Naive thymus-derived CD8-positive, alpha-beta T cell (primary cell): ENCODE data around the gene RPL22. TPM values are rescaled to one million over a fixed set of nuclear protein-coding genes. Genes with fewer than 3 reads are reported as not detected.

ENCODE experiments used
- ATAC-seq, 2 donors: fragments of 150-1000 bp; cut with Tn5 transposase in 1 of 2; sonication (Bioruptor Pico), chemical (Tn5 transposase) in 1 of 2; 1 replicate in 1 of 2; 2 replicates in 1 of 2; pipeline ENCODE4 v1.10.0; 2021; ENCODE audit warnings: mild to moderate bottlenecking in 2 of 2, moderate library complexity in 2 of 2
- POLR2A ChIA-PET: fragments of 350-600 bp; sonication (Branson Sonifier 250); formaldehyde crosslinking; loops from one replicate; lab custom pipeline; 2021; ENCODE audit warnings: antibody characterized with exemption; lab: Charles Lee
- DNase-seq, 10 donors: peaks; one replicate each; pipeline versions ENCODE4 v3.0.0 to v3.0.0-alpha.2; 2020 to 2022
- H3K27ac Mint-ChIP-seq, 10 donors: one replicate each; pipeline ENCODE4 v1.8.0; 2020 to 2022; ENCODE audit warnings: mild to moderate bottlenecking in 10 of 10, mixed read lengths in 10 of 10, moderate library complexity in 4 of 10, inconsistent platforms in 1 of 10
- H3K27me3 Mint-ChIP-seq, 5 donors: one replicate each; pipeline ENCODE4 v1.8.0; 2021 to 2022; ENCODE audit warnings: mixed read lengths in 5 of 5
- H3K36me3 Mint-ChIP-seq, 3 donors: one replicate each; pipeline ENCODE4 v1.8.0; 2020 to 2022; ENCODE audit warnings: mixed read lengths in 3 of 3, mild to moderate bottlenecking in 2 of 3, inconsistent platforms in 1 of 3
- H3K4me1 Mint-ChIP-seq, 4 donors: one replicate each; pipeline ENCODE4 v1.8.0; 2021 to 2022; ENCODE audit warnings: mixed read lengths in 4 of 4
- H3K4me3 Mint-ChIP-seq, 10 donors: one replicate each; pipeline ENCODE4 v1.8.0; 2020 to 2022; ENCODE audit warnings: mild to moderate bottlenecking in 10 of 10, mixed read lengths in 10 of 10, moderate library complexity in 6 of 10, inconsistent platforms in 1 of 10
- H3K9me3 Mint-ChIP-seq, 9 donors: one replicate each; pipeline ENCODE4 v1.8.0; 2020 to 2022; ENCODE audit warnings: mixed read lengths in 9 of 9, mild to moderate bottlenecking in 3 of 9, inconsistent platforms in 1 of 9, moderate library complexity in 1 of 9
- polyA plus RNA-seq, 3 donors: library from polyadenylated mRNA; unstranded; fragments of 300-500 nt; fragmentation: Illumina TruSeq; gene quantifications; one replicate each; pipeline ENCODE4 v1.2.3, GENCODE V29; 2021
- total RNA-seq, 8 experiments: library from RNA in 2 of 8; stranded (reverse) in 2 of 8; gene quantifications; one replicate each; pipeline ENCODE4 v1.2.3 and lab custom pipeline; 2021 to 2026

RPL22 gene
- total and polyA plus RNA-seq, 5 experiments from 2014 or later = 291 to 597 (median 370) TPM

DNA sequence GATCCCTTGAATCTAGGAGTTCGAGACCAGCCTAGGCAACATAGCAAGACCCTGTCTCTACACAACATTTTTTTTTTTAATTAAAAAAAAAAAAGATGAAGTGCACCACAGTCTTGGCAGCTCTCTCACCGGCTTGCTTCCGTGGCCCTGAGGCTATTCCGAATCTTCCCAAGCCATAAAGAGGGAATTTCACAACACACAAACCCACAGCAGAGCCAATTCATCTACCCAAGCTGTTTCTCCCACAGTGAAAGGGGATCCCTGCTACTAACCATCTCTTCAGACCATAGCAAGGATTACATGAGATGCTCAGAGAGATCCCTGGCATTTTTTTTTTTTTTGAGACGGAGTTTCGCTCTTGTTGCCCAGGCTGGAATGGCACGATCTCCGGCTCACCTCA, 10.9 kb downstream of the RPL22 start:
- no peaks in the 10 kb centered on the region for H3K9me3 Mint-ChIP-seq

DNA sequence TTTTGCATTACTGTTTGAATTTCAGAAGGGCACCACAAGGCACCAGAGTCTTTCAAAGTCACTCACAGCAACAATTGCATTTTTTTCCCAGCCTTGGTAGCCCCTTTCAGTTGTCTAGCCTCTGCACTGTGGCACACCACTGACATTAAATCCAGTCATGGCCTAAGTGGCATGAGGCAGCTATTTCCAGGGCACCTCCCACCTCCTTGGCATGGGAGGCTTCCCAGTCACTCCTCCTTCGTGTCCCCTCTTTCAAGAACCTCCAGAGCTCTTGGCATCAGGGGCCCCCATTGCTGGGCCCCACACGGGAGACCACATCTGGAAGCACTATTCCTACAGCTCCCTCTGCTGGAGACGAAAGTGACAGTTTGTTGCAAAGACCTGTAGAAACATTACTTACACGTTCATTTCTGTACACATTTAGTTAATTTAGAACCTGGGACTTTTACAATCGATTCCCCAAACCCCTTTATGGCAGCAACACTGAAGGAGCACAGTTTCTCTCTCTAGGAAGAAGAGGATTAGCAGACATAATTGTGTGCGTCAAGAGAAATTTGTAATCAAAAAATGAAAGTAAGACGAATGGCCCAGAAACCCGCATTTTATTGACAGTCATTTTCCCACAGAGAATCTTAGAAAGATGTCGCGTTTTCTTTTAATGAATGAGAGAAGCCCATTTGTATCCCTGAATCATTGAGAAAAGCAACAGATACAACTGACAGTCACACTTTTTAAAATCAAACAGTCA, 13.6 kb downstream of the RPL22 start:
- H3K36me3 Mint-ChIP-seq = peaks cover 0 to 60% (median 10%) of the 10 kb centered on the region in 3 donors
- peak overlapping the region in 3 of 10 donors; percentile 22 to 74 (median 31) for H3K27ac Mint-ChIP-seq
- no peaks in the 10 kb centered on the region for H3K9me3 Mint-ChIP-seq
- POLR2A ChIA-PET = no interaction called here
- H3K4me1 Mint-ChIP-seq = peaks cover 21 to 46% (median 23%) of the 10 kb centered on the region in 4 donors
- DNase-seq (no peak), ATAC-seq (peak; percentile 14 to 39)
- H3K27me3 Mint-ChIP-seq = peaks cover 1 to 12% (median 7%) of the 10 kb centered on the region in 5 donors
- no peak overlapping the region for H3K4me3 Mint-ChIP-seq

More for the DNA sequence above, 10.9 kb downstream of the RPL22 start:
- Mint-ChIP-seq H3K4me1 (peaks cover 15 to 43% (median 17%) of the 10 kb centered on the region in 4 donors), H3K4me3 (no peak overlapping the region), H3K27me3 (no peaks in the 10 kb centered on the region), H3K36me3 (peaks cover 0 to 85% (median 13%) of the 10 kb centered on the region in 3 donors), H3K27ac (peak overlapping the region in 1 of 10 donors; percentile 59)
- DNase-seq = no peak
- no peak for ATAC-seq
- POLR2A ChIA-PET = no interaction called here

DNA sequence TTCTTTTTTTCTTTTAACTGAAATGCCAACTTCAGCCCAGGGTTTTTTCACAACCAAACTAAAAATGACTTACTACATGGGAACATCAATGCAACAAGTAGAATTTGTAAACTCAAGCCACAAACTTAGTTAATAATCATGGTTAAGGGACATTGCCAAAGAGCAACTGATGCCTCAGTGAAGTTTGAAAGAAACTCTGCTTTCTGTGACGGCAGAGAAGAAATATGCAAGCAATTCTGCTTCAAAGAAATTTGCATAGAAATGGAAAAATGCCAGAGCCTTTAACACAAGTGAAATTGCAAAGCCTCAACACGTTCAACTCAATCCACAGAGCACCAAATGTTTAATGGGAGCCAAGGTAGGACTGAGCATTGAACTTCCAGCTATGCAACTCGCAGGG, 14.2 kb downstream of the RPL22 start:
- DNase-seq = no peak
- H3K27me3 Mint-ChIP-seq = peaks cover 1 to 15% (median 7%) of the 10 kb centered on the region in 5 donors
- H3K9me3 Mint-ChIP-seq = no peaks in the 10 kb centered on the region
- H3K4me1 Mint-ChIP-seq = peaks cover 23 to 45% (median 26%) of the 10 kb centered on the region in 4 donors
- H3K27ac Mint-ChIP-seq = no peak overlapping the region
- ATAC-seq = no peak
- POLR2A ChIA-PET = no interaction called here
- H3K4me3 Mint-ChIP-seq = no peak overlapping the region
- peaks cover 0 to 56% (median 10%) of the 10 kb centered on the region in 3 donors for H3K36me3 Mint-ChIP-seq

DNA sequence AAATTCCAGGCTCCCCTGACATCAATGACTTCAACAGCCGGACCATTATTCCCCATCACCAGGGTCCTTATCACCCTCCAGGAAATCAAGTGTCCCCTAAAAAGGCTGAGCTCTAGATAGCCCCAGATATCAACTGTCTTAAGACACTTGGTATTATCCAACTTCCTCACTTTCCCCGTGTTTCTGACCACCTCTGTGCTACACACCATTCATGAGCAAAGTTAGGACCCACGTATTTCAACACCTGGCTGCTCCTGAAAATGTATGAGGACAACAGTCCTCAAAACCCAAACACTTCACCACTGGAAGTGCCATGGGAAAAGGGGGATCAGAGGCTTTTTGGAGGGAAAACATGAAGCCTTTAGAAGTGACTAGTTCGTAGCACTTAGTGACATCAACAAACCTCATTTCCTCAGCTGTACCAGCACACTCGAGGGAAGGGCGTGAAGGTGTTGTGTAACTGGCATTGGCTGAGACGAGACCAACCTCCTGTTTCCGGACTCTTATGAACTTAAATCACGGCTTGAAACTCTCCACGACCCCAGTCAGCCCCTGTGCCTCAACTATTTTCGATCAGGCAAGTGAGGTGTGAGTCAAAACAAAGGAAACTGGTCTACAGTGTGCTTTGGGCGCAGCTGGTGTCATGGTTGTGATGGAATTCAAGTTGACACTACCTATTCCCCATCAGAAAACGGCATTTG, 15.2 kb downstream of the RPL22 start:
- H3K36me3 Mint-ChIP-seq = peaks cover 0 to 47% (median 9%) of the 10 kb centered on the region in 3 donors
- ATAC-seq (no peak), DNase-seq (no peak)
- peaks cover 1 to 15% (median 7%) of the 10 kb centered on the region in 5 donors for H3K27me3 Mint-ChIP-seq
- H3K4me1 Mint-ChIP-seq = peaks cover 19 to 42% (median 24%) of the 10 kb centered on the region in 4 donors
- no peak overlapping the region for H3K4me3 Mint-ChIP-seq
- no peaks in the 10 kb centered on the region for H3K9me3 Mint-ChIP-seq
- POLR2A ChIA-PET = no interaction called here
- H3K27ac Mint-ChIP-seq = peak overlapping the region in 3 of 10 donors; percentile 20 to 63 (median 40)

DNA sequence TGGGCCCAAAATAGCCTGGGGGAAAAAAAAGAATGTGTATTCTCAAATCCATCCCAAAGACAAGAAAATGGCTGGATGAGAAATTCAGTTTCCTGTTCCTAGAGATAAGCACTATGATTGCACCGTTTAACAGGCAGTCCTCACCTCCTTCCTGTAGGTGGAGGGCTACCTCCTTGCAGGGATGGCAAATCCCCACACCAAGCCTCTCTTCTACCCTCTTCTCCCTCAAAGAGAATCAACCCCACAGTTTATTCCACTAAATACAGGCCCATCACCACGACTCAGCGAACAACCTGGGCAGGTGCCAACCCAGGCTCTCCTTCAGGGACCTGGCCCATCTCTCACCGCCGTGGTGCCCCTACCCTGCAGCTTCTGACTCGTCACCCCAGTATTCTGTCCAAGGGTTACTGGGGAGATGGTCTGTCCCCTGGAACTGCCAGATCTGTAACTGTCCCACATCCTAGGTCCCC, 15.8 kb downstream of the RPL22 start:
- Mint-ChIP-seq H3K4me3 (peak overlapping the region in 1 of 10 donors; percentile 41), H3K27me3 (peaks cover 3 to 15% (median 12%) of the 10 kb centered on the region in 5 donors), H3K36me3 (peaks cover 0 to 41% (median 5%) of the 10 kb centered on the region in 3 donors), H3K27ac (peak overlapping the region in 4 of 10 donors; percentile 20 to 79 (median 54)), H3K9me3 (no peaks in the 10 kb centered on the region), H3K4me1 (peaks cover 20 to 41% (median 24%) of the 10 kb centered on the region in 4 donors)
- POLR2A ChIA-PET = interaction anchor here (1.1 kb wide), 1 partner anchor 16 kb away, joined by 4 read pairs; the partner anchor contains the start of gene RPL22
- ATAC-seq = no peak
- no peak for DNase-seq

DNA sequence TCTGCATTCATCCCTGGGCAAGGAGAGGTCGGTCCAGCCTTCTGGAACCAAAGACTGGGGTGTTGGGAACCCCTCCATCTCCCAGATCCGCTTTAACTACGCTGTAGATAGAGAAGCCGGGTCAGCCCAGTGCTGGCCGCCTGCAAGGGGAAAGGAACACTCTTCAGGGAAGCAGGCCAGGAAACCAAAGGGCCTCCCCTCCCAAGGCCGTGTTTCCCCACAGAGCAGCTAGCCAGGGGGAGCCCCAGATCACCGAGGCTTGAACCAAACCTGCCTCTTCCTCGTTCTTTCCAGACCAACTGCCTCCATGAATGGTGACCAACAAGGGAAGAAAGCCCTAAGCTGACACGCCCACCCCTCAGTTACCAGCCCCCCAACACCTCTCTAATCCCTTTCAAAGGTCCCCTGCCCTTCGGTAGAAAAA, 18.0 kb downstream of the RPL22 start:
- Mint-ChIP-seq H3K4me3 (peak overlapping the region; percentile 22 to 83 (median 74)), H3K36me3 (peaks cover 3 to 22% (median 5%) of the 10 kb centered on the region in 3 donors), H3K27ac (peak overlapping the region in 2 of 10 donors; percentile 38 to 47), H3K27me3 (peaks cover 11 to 26% (median 15%) of the 10 kb centered on the region in 5 donors), H3K4me1 (peaks cover 18 to 36% (median 32%) of the 10 kb centered on the region in 4 donors), H3K9me3 (peaks cover 0 to 2% (median 0%) of the 10 kb centered on the region in 9 donors)
- ATAC-seq (no peak), DNase-seq (no peak)
- POLR2A ChIA-PET = no interaction called here

DNA sequence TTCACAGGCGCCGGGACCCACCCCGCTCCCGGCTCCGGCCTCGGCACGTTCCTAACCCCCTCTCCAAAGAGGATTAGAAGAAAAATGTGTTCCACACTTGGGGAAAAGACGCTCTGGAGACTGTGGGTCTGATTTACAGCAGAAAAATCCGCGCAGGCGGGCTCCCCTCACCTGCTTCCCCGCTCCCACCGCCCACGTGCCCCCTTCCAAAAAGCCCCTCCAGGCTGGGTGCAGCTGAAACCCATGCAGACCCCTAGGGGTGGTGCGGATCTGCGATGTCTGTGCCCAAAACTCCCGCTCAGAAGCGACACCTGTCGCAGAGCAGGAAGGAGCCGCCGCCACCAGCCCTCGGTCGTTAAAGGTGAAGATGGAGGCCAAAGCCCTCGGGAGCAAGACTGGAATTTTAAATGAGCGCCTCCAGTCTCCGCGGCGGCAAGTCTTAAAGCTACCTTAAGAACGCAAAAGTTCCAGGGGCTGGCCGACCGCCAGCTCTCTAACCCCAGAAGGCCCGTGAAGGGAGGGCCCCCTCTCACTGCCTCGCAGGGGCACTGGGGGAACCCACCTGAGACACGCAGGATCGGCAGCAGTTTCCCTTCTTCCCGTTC, 18.6 kb downstream of the RPL22 start:
- peak in 1 of 10 donors; percentile 21 for DNase-seq
- ATAC-seq = peak; percentile 52 to 59
- Mint-ChIP-seq H3K4me3 (peak overlapping the region; percentile 20 to 83 (median 74)), H3K27me3 (peaks cover 11 to 26% (median 15%) of the 10 kb centered on the region in 5 donors), H3K4me1 (peaks cover 16 to 33% (median 30%) of the 10 kb centered on the region in 4 donors), H3K27ac (peak overlapping the region in 2 of 10 donors; percentile 27 to 47), H3K36me3 (peaks cover 0 to 17% (median 5%) of the 10 kb centered on the region in 3 donors), H3K9me3 (peaks cover 0 to 2% (median 0%) of the 10 kb centered on the region in 9 donors)
- POLR2A ChIA-PET = no interaction called here

DNA sequence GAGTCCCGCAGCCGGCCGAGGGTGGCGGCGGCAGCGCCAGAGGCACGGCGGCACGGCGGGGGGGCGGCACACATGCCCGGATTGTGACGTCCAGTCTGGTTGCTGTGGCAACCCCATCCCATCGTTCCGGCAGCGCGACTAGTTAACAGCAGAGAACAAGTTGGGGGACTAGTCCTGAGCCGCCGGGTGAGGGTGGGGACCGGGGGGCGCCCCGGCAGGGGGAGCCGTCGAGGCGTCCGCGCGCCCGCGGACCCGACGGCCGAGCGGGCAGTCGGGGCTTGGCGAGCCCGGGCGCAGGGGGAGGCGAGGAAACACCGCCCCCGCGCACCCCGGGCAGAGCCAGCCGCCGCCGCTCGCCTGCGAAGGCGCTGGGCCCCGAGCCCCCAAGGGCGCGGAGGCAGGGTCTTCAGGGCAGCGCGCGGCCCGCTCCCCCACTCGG, 19.1 kb downstream of the RPL22 start, which contains the start of gene CHD5:
Gene CHD5 (minus strand): TSS at position 54 of the 439 bp plus-strand sequence. CDS start 298 bp downstream, outside the sequence.
- H3K36me3 Mint-ChIP-seq = peaks cover 0 to 14% (median 5%) of the 10 kb centered on the region in 3 donors
- ATAC-seq = peak; percentile 46 to 57
- peaks cover 11 to 26% (median 15%) of the 10 kb centered on the region in 5 donors for H3K27me3 Mint-ChIP-seq
- POLR2A ChIA-PET = no interaction called here
- peaks cover 16 to 31% (median 29%) of the 10 kb centered on the region in 4 donors for H3K4me1 Mint-ChIP-seq
- peak within 1 kb of the TSS in 2 of 10 donors; percentile 27 to 47 for H3K27ac Mint-ChIP-seq
- H3K9me3 Mint-ChIP-seq = peaks cover 0 to 2% (median 0%) of the 10 kb centered on the region in 9 donors
- peak within 1 kb of the TSS; percentile 20 to 83 (median 75) for H3K4me3 Mint-ChIP-seq
- DNase-seq = peak in 3 of 10 donors; percentile 21 to 39 (median 26)

DNA sequence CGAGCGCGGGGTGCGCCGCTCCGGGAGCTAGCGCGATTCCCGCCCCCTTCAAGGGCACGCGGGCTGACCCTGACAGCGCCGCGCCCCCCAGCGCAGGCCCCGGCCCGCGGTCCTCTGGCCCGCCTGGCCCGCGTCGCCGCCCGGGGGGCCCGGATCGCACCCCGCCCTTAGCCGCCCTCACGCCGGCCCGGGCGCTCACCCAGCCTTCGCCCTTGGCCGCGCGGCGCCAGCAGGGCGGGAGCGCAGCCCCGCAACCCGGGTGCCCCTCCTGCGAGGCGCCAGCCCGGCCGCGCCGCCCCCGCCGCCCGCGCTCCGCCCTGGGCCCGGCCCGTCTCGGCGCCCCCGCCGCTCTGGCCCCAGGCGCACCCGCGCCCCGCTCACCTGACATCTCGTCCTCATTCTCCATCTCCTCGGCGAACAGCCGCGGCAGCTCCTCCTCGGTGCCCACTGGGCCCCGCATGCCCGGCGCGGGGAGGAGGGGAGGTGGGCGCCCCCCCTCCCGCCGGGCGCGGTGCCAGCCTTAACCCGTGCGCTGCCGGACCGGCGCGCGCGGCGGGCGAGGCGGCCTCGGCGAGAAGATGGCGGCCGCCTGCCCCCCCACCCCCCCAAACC, 19.7 kb downstream of the RPL22 start:
- H3K36me3 Mint-ChIP-seq = peaks cover 0 to 12% (median 5%) of the 10 kb centered on the region in 3 donors
- no peak overlapping the region for H3K27ac Mint-ChIP-seq
- H3K4me3 Mint-ChIP-seq = peak overlapping the region in 1 of 10 donors; percentile 31
- DNase-seq = no peak
- H3K4me1 Mint-ChIP-seq = peaks cover 16 to 31% (median 29%) of the 10 kb centered on the region in 4 donors
- POLR2A ChIA-PET = no interaction called here
- peaks cover 0 to 2% (median 0%) of the 10 kb centered on the region in 9 donors for H3K9me3 Mint-ChIP-seq
- peak; percentile 19 to 32 for ATAC-seq
- peaks cover 11 to 26% (median 15%) of the 10 kb centered on the region in 5 donors for H3K27me3 Mint-ChIP-seq

DNA sequence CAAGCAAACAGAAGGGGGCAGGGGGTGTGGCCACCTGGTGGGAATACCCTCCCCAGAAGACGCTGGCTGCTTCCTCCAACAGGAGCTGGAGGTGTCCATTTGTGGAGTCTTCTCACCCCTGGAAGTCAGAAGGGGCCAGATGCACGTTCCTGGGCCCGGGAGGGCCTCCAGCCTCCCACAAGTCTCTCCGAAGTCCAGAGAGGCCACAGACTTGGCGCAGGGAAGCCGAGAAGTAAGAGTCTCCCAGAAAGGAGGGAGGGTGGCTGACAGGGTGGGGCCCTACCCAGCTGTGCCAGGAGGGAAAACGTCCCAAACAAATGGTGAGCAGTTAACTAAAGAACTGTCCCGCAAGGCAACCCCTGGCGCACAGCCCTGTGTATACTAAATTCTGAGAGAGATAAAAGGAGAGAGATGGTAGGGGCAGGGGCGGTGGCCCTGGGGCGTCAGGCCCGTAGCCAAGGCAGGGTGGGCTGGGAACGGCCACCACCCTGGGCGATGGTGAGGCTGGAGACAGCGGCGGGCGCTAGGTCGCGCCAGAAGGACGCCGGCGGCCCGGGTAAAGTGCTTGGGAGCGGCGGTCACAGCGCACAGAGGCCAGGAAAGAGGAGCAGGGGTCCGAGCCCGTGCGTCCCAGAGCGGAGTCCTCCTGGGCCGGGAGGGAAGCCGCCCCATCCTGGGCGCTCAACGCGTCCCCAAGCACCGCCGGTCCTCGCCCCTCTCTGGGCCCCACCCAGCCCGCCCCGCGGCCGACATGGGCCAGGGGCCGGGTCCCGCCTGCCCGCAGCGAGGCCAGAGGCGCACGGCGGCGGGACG, 20.4 kb downstream of the RPL22 start:
- H3K27me3 Mint-ChIP-seq = peaks cover 11 to 26% (median 15%) of the 10 kb centered on the region in 5 donors
- H3K9me3 Mint-ChIP-seq = peaks cover 0 to 2% (median 0%) of the 10 kb centered on the region in 9 donors
- peak overlapping the region in 1 of 10 donors; percentile 37 for H3K27ac Mint-ChIP-seq
- peak overlapping the region; percentile 43 to 80 (median 72) for H3K4me3 Mint-ChIP-seq
- POLR2A ChIA-PET = no interaction called here
- ATAC-seq = no peak
- peaks cover 0 to 7% (median 5%) of the 10 kb centered on the region in 3 donors for H3K36me3 Mint-ChIP-seq
- no peak for DNase-seq
- H3K4me1 Mint-ChIP-seq = peaks cover 14 to 30% (median 28%) of the 10 kb centered on the region in 4 donors
